Uterus (tissue), 2 donors: ENCODE data around the gene DIPK2A.
A peak's percentile ranks its signal among the peaks of the same experiment; 100 is the strongest.

Source experiments
- CTCF ChIP-seq, 4 experiments: fragments of 200-600 bp in 2 of 4; fragments of 450-650 bp in 2 of 4; sonication (generic) in 2 of 4; IDR thresholded peaks; one replicate each; pipeline ENCODE4 v1.5.1; 2016 to 2019; ENCODE audit warnings: antibody characterized with exemption in 4 of 4, mild to moderate bottlenecking in 2 of 4, moderate library complexity in 1 of 4
- POLR2A ChIP-seq, 2 donors: fragments of 450-650 bp; IDR thresholded peaks; one replicate each; pipeline ENCODE4 v1.6.1; 2016; ENCODE audit warnings: antibody characterized with exemption in 2 of 2, mild to moderate bottlenecking in 1 of 2, moderate library complexity in 1 of 2

GRCh38 chr3:143975554-143976152 is 4.0 kb downstream of the DIPK2A start:
- peak; percentile 32 to 47 (median 46) for TF ChIP-seq CTCF (IDR thresholded peaks at IDR 0.05)
- no peak for TF ChIP-seq POLR2A (IDR thresholded peaks at IDR 0.05)
